ENCODE results near the gene SRRM4. TPM values are rescaled to one million over a fixed set of nuclear protein-coding genes. Genes with fewer than 3 reads are reported as not detected.

Gene SRRM4
- total and polyA plus RNA-seq, 2 experiments from 2014 or later: 0.53 to 0.63 TPM

GRCh38 chr12:118972982-118973381, 8.4 kb upstream of the SRRM4 start (continued):
- TF ChIP-seq, protein P1, sequence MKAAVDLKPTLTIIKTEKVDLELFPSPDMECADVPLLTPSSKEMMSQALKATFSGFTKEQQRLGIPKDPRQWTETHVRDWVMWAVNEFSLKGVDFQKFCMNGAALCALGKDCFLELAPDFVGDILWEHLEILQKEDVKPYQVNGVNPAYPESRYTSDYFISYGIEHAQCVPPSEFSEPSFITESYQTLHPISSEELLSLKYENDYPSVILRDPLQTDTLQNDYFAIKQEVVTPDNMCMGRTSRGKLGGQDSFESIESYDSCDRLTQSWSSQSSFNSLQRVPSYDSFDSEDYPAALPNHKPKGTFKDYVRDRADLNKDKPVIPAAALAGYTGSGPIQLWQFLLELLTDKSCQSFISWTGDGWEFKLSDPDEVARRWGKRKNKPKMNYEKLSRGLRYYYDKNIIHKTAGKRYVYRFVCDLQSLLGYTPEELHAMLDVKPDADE (IDR thresholded peaks at IDR 0.05): no peak
- TF ChIP-seq STAT1 (IDR thresholded peaks at IDR 0.05; ENCODE audit: unreplicated experiment): no peak

- Histone ChIP-seq H3K4me3 (peak overlapping the region; percentile 92), H3K36me3 (ENCODE audit: insufficient read depth) (no peaks in the 10 kb centered on the region), H3K79me2 (replicated peaks; ENCODE audit: insufficient read depth) (no peaks in the 10 kb centered on the region), H3K27ac (ENCODE audit: low read depth) (no peak overlapping the region), H3K4me1 (ENCODE audit: insufficient read depth) (no peaks in the 10 kb centered on the region), H4K20me1 (replicated peaks; ENCODE audit: insufficient read depth) (no peaks in the 10 kb centered on the region), H3K27me3 (ENCODE audit: insufficient read depth) (peaks cover 26% of the 10 kb centered on the region), H3F3A (replicated peaks; ENCODE audit: low read depth) (no peaks in the 10 kb centered on the region), H3K4me2 (peak overlapping the region; percentile 99), H3K9me2 (ENCODE audit: insufficient read depth) (no peaks in the 10 kb centered on the region), H2AFZ (peak overlapping the region; percentile 95)
- H3K4me3 Mint-ChIP-seq: peak overlapping the region; percentile 89
- ATAC-seq (peak; percentile 56), DNase-seq (ENCODE audit: low spot score) (peak; percentile 94)
- no peaks in the 10 kb centered on the region for H3K9me3 Mint-ChIP-seq
- H3K27me3 Mint-ChIP-seq (ENCODE audit: insufficient read depth, low read depth, poor library complexity): peaks cover 13% of the 10 kb centered on the region
- no peaks in the 10 kb centered on the region for H3K36me3 Mint-ChIP-seq (ENCODE audit: low read depth)
- H3K27ac Mint-ChIP-seq: no peak overlapping the region
- no peak for TF ChIP-seq STAT1 (IDR thresholded peaks at IDR 0.05; ENCODE audit: unreplicated experiment)
- TF ChIP-seq CTCF (conservative IDR thresholded peaks at IDR 0.05; ENCODE audit: low read depth in 2 of 2): peak; percentile 92 to 94
- no peak for TF ChIP-seq EZH2 (IDR thresholded peaks at IDR 0.05; ENCODE audit: low read depth, unreplicated experiment)
- H3K4me1 Mint-ChIP-seq: peaks cover 18% of the 10 kb centered on the region
Observed at GRCh38 chr12:118979763-118980406, 1.5 kb upstream of the SRRM4 start.

DNA sequence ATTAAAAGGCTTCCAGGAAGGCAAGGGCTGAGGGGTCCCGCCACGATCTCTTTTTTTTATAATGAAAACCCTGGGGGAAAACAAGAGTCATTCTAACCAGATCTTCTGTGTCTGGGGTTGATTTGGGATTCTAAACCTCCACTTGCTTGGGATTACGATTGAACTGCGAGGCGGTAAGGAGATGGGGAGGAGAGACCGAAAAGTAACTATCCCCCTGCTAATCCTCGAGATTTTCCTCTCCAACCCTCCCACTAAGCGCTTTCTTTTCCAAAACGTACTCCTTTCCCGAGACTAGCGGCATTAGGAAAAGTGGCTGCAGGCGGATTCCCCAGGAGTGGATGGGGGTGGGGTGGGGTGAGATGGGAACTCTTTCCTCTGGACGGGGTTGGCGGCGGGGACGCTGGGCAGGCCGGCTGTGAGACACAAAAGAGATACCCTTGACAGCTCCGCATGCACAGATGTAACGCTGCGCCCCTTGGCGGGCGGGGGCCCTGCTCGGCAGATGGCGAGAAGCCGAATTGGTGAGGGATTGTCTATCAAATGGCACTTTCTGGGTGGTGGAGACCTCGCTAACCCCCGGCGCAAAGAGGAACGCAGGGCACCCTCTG, 830 bp upstream of the SRRM4 start:
- Mint-ChIP-seq H3K4me3 (peak overlapping the region; percentile 89), H3K27me3 (ENCODE audit: insufficient read depth, low read depth, poor library complexity) (peaks cover 13% of the 10 kb centered on the region), H3K4me1 (peaks cover 21% of the 10 kb centered on the region), H3K9me3 (no peaks in the 10 kb centered on the region), H3K27ac (no peak overlapping the region), H3K36me3 (ENCODE audit: low read depth) (no peaks in the 10 kb centered on the region)
- peak; percentile 63 for DNase-seq (ENCODE audit: low spot score)
- peaks cover 26% of the 10 kb centered on the region for H3K27me3 ChIP-seq (ENCODE audit: insufficient read depth)
- H3K4me3 ChIP-seq: peak overlapping the region; percentile 92
- H3K79me2 ChIP-seq (replicated peaks; ENCODE audit: insufficient read depth): no peaks in the 10 kb centered on the region
- peak overlapping the region; percentile 95 for H2AFZ ChIP-seq
- H3K36me3 ChIP-seq (ENCODE audit: insufficient read depth): no peaks in the 10 kb centered on the region
- H3F3A ChIP-seq (replicated peaks; ENCODE audit: low read depth): no peaks in the 10 kb centered on the region
- H4K20me1 ChIP-seq (replicated peaks; ENCODE audit: insufficient read depth): no peaks in the 10 kb centered on the region
- H3K4me2 ChIP-seq: peak overlapping the region; percentile 99
- no peaks in the 10 kb centered on the region for H3K9me2 ChIP-seq (ENCODE audit: insufficient read depth)
- no peak overlapping the region for H3K27ac ChIP-seq (ENCODE audit: low read depth)
- ATAC-seq: peak; percentile 59
- no peaks in the 10 kb centered on the region for H3K4me1 ChIP-seq (ENCODE audit: insufficient read depth)
- no peak for TF ChIP-seq NANOG (IDR thresholded peaks at IDR 0.05; ENCODE audit: borderline replicate concordance)
- TF ChIP-seq ZNF462 (CRISPR knock-in tag; IDR thresholded peaks at IDR 0.05): no peak
- no peak for TF ChIP-seq EZH2 (IDR thresholded peaks at IDR 0.05; ENCODE audit: low read depth, unreplicated experiment)
- TF ChIP-seq ZNF114 (CRISPR knock-in tag; IDR thresholded peaks at IDR 0.05): no peak
